GM10266 (cell line): ENCODE data around the gene ATF7IP.
"Not testable (repeated sequence)": the region's sequence is repeated elsewhere in the genome, so short reads cannot be mapped to it uniquely, and the experiment has no call there.

Source experiments
- DNase-seq: peaks from one replicate; pipeline ENCODE4 v3.0.0; 2012; ENCODE audit errors: extremely low spot score
- TF ChIP-seq, protein P1 (sequence below): IDR thresholded peaks from 2 replicates; pipeline ENCODE4 v1.5.1; 2012; ENCODE audit warnings: mild to moderate bottlenecking, low read depth; ENCODE audit not compliant: control insufficient read depth, insufficient read depth; ENCODE audit errors: missing control alignments

ATF7IP gene

DNA sequence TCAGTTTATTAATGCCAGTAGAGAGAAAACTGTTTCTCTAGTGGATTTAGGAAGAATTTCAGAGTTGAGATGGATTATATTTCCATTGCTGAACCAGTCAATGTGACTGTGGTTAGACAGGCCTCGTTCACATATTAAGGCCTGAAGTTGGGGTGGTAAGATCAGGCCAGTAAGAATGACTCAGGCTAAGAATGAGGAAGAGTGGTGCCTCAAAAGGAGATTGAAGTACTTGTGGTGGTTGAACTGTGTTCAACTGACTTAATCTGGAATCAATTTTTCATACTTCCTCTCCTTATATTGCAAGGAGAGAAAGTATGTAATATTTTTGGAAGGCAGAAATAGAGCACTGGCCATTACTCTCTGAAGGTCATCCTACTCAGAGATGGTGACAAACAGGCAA is 37.8 kb upstream of the ATF7IP start:
- TF ChIP-seq, protein P1, sequence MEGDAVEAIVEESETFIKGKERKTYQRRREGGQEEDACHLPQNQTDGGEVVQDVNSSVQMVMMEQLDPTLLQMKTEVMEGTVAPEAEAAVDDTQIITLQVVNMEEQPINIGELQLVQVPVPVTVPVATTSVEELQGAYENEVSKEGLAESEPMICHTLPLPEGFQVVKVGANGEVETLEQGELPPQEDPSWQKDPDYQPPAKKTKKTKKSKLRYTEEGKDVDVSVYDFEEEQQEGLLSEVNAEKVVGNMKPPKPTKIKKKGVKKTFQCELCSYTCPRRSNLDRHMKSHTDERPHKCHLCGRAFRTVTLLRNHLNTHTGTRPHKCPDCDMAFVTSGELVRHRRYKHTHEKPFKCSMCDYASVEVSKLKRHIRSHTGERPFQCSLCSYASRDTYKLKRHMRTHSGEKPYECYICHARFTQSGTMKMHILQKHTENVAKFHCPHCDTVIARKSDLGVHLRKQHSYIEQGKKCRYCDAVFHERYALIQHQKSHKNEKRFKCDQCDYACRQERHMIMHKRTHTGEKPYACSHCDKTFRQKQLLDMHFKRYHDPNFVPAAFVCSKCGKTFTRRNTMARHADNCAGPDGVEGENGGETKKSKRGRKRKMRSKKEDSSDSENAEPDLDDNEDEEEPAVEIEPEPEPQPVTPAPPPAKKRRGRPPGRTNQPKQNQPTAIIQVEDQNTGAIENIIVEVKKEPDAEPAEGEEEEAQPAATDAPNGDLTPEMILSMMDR, result no peak
- no peak for DNase-seq

DNA sequence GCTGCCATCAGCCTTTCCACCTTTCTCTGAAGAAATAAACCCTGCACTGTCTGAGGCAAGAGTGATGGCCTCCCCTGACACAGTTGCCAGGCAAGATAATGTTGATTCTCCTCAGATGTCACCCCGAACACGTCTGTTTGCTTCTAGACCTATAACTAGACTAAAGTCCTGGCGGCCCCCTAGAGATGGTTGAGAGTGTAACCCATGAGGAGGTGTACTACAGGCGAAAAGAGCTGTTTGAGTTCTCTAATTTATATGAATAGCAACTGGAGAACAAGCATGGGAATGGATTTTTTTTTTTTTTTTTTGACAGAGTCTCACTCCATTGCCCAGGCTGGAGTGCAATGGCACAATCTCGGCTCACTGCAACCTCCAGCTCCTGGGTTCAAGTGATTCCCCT is 33.0 kb upstream of the ATF7IP start:
- DNase-seq, result no peak
- TF ChIP-seq, protein P1, result no peak

DNA sequence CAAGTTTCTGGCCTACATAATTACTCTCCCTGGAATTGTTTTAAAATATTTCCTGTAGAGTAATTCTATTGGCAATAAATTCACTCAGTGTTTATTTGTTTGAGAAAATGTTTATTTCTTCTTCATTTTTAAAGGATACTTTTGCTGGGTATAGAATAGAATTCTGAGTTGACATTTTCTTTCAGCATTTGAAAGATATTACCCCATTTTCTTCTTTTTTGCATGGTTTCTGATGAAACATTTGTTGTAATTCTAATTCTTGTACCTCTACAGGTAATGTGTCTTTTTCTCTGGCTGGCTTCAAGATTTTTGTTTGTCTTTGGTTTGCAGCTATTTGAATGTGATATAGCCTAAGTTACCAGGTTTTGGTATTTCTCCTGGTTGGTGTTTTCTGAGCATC is 25.1 kb upstream of the ATF7IP start:
- DNase-seq, result no peak
- TF ChIP-seq, protein P1, result no peak

DNA sequence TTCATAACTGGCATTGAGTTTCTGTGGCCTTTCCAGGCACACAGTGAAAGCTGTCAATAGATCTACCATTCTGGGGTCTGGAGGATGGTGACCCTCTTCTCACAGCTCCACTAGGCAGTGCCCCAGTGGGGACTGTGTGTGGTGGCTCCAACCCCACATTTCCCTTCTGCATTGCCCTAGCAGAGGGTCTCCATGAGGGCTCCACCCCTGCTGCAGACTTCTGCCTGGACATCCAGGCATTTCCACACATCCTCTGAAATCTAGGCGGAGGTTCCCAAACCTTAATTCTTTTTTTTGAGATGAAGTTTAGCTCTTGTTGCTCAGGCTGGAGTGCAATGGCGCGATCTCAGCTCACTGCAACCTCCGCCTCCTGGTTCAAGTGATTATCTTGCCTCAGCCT is 14.0 kb upstream of the ATF7IP start:
- not testable (repeated sequence) for DNase-seq

GRCh38 chr12:14352066-14352465 is 13.4 kb upstream of the ATF7IP start:
- DNase-seq, result not testable (repeated sequence)

GRCh38 chr12:14354665-14355064 is 10.8 kb upstream of the ATF7IP start:
- DNase-seq, result not testable (repeated sequence)

- DNase-seq, result no peak
- TF ChIP-seq, protein P1, result no peak
Measured at GRCh38 chr12:14356147-14356546, 9.3 kb upstream of the ATF7IP start.

- TF ChIP-seq, protein P1, result no peak
- no peak for DNase-seq
Measured at GRCh38 chr12:14357486-14357885, 8.0 kb upstream of the ATF7IP start.

GRCh38 chr12:14362352-14362751 is 3.1 kb upstream of the ATF7IP start:
- peak; percentile 57 for DNase-seq

More at GRCh38 chr12:14362352-14362751, 3.1 kb upstream of the ATF7IP start:
- TF ChIP-seq, protein P1, result no peak
